GM21619 (cell line): ENCODE data around the gene BCKDHA.
"Not testable (repeated sequence)": the region's sequence is repeated elsewhere in the genome, so short reads cannot be mapped to it uniquely, and the experiment has no call there.

ENCODE experiments used
- ATAC-seq: cut with Tn5 transposase; IDR thresholded peaks from one replicate; pipeline ENCODE4 v1.9.1; 2021; ENCODE audit not compliant: unreplicated experiment

Gene BCKDHA

DNA sequence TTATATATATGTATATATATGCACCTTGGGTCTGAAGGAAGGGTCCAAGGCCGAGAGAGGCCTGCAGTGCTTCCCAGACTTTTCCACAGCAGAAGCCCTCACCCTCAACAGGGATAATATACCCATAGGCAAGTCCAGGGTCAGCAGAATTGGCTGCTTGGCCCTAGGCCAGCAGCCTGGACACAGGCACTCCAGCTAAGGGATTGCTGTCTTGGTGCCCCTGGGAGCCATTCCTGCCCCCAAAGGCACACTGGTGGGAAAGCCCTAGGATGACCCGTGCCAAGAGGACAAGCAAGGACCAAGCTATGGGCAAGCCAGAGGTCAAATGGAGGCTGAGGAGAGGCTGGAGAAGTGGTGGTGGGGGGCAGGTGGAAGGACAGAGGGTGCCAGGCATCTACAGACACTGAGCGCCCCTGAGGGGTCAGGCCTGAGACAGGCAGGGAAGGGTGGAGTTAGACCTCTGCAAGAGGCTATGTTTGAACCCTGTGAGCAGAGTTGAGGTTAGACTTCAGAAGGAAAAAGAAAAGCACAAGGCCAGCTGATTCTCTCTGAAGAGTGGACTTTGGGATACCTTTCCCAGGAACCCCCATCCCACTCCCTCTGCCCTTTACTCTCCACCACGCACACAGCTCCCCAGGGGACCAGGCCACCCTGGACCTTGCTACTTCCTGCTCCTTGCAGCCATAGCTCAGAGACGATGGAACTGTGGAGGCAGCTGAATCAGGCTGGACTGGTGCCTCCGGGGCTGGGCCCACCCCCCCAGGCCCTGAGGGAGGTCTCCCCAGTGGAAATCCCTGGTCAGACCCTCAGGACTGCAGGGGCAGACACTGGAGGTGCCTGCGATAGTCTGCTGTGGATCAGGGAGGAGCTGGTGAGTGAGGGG is 45.1 kb downstream of the BCKDHA start, which contains the start of gene ERICH4:
TSS of gene ERICH4 (plus strand) at position 684 of the 883 bp plus-strand sequence. CDS start at position 698, 14 bp downstream.
- ATAC-seq = no peak

DNA sequence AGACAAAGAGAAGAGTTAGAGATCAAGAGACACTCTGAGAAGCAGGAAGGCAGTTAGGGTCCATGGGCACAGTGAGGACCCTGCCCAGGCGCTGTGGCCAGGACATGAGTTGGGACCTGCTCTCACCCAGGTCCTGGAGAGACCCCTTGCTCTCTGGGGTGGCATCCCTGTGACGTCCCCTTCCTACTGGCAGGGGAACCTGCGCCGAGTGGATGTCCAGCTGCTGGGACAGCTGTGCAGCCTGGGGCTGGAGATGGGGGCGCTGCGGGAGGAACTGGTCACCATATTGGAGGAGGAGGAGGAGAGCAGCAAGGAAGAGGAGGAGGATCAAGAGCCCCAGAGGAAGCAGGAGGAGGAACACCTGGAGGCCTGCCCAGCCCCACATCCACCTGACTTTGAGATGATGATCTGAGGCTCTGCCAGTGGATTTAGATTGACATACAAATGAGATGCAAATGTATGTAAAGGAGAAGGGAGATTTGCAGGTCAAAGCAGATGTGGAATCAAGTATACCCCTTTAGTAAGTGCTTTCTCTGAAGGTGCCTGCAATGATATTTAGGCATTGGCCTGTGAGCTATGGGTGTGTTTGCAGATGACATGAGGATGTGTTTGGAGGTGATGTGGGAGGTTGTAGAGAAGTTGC is 46.3 kb downstream of the BCKDHA start:
- no peak for ATAC-seq

DNA sequence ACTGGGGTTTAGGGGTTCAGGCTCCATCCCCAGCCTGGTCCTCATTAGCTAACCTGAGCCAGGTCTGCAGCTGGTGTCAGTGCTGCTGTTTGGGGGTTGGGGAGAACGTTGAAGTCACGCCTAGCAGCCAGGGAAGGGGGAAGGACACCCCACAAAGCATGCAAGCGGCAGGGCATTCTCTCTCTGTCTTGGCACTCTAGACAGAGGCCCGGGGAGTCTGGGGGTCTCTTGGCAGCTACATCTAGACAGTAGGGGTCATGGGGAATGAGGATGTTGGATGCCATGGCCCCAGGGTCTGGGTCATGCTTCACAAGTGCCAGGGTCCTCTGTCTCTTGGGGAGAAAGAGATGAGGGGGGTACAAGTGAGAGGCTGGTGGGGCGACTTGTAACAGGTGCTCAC is 48.0 kb downstream of the BCKDHA start:
- no peak for ATAC-seq

DNA sequence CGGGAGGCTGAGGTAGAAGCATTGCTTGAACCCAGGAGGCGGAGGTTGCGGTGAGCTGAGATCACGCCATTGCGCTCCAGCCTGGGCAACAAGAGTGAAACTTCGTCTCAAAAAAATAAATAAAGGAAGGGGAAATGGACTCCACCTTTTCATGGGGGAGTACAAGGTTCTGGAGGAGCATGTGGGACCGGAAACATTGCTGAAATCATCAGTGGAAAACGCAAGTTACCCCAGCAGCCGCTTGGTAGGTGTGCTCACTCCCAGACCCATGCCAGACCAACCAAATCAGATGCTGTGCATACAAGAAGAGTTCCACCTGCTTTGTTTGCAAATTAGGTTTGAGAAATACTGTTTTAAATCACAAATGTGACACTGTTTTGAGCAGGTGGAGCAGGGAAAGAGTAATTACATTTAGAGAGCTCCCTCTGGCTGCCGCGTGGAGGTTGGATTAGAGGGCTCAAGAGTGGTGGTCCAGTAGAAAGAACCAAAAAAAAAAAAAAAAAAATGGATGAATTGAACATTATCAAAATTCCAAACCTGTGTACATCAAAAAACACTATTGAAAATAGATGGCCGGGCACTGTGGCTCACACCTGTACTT is 50.2 kb downstream of the BCKDHA start:
- ATAC-seq = no peak

DNA sequence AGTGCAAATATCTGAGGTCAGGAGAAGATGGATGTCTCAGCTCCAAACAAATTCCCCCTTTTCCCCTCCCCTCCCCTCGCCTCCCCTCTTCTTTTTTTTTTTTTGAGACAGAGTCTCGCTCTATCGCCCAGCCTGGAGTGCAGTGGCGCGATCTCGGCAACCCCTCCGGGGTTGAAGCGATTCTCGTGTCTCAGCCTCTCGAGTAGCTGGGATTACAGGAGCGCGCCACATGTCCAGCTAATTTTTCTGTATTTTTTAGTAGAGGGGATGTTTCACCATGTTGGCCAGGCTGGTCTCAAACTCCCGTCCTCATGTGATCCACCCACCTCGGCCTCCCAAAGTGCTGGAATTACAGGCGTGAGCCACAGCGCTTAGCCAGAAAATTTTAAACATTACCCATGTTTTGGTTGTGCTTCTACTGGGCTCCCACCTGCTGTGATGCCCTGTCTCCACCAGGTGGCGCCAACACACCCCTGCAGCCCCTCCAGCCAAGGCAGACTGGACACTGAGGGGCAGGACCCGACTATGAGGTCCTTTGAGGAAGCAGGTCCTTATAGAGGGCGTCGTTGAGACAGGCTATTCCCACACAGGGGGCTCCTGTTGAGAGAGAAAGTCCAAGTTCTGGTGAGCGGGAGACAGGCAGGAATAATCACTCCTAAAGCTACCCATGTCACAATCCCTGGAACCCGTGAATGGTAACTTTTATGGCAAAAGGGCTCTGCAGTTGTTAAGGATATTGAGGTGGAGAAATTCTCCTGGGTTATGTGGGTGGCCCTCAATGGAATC is 51.7 kb downstream of the BCKDHA start:
- no peak for ATAC-seq

DNA sequence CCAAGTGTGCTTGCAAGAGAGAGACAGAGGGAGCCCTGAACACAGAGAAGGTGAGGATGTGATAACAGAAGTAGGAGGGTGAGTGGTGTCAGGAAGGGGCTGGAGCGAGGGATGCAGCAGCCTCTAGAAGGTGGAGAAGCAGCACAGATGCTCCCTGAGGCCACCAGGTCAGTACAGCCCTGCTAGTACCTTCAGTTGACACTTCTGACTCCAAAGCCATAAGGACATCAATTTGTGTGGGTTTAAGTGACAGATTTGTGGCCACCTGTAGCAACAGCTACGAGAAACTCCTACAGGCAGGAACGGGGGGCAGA is 52.2 kb downstream of the BCKDHA start:
- no peak for ATAC-seq

DNA sequence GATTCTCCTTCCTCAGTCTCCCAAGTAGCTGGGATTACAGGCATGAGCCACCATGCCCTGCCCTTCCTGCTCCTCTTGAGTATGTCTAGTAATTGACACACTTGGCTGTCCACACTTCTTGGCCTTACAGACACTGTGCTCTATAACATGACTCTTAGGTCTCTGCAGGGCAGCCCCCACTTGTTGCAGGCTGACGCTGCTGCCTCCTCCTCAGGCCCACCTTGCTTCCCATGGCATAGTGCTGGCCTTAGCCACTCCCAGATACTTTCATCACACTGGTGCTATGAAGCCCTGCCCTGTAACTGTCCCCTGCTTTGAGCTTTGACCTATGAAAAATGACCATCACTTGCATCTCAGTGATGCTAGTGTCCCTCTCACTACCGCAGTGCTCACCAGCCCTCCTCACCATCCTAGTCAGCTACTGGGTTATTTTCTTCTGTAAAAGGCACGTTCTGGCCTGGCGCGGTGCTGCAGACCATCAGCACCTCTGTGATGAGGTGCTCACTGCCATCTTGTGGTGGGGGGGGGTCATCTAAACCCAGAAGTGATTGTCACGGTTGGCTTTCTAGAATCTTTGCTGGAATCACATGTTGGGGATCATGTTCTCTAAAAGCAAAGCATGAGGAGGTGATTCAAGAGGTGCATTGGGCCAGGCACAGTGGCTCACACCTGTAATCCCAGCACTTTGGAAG is 55.1 kb downstream of the BCKDHA start:
- ATAC-seq = no peak

DNA sequence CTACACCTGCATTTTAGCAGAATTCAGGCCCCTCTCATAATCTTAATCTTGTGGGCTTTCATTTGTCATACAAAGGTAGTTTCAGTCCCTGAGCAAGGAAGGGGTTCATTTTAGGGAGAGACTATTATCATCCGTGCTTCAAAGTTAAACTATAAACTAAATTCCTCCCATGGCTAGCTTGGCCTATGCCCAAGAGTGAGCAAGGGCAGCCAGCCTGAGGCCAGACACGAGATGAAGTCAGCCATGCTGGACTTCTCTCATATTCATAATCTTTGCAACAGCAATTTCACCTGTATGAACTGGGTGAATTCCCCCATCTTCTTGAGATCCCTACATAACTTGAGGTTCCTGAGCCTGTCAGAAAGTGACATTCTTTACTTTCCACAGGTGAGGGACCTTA is 58.3 kb downstream of the BCKDHA start:
- no peak for ATAC-seq

DNA sequence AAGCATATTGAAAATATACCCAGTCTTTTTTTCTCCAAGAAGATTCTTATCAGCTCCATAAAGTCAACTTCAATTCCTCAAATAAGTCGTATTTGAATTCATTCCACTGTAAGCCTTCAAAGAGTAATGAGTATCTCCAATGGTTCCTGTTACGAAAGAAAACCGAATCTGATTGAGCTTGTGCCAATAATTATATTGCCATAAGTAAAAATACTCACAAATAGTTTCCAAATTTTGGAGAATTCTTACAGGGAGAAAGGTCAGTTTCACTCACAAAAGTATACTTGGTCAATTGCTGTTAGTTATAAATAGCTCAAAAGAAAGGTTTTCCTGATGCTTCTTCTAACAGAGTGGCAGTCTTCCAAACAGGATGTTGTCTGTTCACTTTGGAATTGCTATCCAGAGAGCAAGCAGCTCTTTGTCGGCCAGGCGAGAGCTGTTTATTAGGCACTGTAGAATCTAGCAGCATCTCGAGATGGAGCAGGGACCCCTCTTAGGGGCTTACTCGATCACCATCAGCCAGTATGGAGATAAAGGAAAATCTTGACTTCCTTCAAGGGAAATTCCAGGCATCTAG is 58.8 kb downstream of the BCKDHA start:
- ATAC-seq = no peak

DNA sequence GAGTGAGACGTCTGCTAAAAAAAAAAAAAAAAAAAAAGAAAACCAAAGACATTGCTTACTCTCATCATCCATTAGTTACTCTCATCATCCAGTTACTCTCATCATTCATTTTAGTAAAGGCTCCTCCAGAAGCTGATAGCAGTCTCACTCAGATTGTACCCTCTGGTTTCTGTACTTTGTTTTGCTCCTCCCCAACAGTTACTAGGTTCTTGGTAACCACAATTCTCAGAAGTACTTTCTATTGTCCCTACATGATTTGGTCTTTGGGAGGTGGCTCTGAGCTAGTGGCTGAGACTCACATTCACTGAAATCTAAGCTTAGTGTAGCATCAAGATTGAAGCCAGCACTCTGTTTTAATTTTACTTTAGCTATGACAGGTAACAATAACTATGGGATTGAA is 59.6 kb downstream of the BCKDHA start:
- peak; percentile 58 for ATAC-seq

DNA sequence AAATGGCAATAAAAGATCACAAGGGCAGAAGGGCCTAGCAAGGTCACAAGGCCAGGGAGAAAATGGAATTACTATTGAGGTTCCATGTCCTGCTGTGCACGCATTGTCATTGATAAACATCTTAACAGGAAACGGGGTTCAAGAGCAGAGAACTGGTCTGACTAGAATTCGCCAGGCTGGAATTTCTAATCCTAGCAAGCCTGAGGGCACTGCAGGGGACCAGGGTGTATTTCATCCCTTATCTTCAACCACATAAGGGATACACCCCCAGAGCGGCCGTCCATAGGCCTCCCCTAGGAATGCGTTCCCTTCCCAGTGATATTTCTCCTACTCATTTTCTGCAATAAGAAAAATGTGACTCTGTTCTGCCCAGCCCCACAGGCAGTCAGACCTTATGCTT is 64.9 kb downstream of the BCKDHA start:
- ATAC-seq = no peak

DNA sequence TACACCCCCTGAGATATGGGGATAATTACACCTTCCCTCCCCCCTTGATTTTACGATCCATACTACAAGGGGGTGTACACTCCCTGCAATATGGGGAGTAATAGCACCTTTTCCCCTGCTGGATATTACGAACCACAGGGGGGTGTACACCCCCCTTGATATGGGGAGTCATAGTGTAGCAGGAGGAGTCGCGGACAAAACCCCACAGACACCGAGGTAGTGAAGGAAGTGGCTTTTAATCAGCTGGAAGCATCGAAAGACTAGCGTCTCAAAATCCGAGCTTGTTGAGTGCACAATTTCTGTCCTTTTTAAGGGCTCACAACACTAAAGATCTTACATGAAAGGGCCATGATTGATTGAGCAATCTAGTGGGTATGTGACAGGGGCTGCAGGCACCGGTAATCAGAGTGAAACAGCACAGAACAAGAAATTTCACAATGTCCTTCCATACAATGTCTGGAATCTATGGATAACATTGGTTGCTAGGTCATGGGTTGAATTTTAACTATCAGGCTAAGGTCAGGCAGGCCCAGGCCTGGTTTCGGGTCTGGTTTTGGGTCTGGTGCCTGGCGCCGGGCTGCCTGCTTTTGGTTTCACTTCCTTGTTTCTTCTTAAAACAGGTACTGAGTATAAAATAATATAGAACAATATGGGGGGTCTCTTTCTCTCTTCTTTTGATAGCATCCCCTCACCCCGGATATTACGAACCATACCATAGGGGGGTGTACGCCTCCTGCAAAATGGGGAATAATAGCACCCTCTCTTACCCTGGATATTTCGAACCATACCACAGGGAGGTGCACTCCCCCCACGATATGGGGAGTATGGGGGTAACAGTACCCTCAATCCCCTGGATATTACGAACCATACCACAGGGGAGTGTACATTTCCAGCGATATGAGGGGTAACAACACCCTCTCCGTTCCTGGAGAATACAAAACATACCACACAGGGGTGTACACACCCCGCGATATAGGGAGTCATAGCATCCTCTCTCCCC is 65.9 kb downstream of the BCKDHA start:
- not testable (repeated sequence) for ATAC-seq
